ENCODE measurements around the gene DENND6A. TPM values are rescaled to one million over a fixed set of nuclear protein-coding genes. Genes with fewer than 3 reads are reported as not detected.

Gene DENND6A
- total RNA-seq, 1 experiment from 2014 or later = 22.3 TPM

GRCh38 chr3:57582474-57583168 lies 110.3 kb downstream of the DENND6A start:
- no peaks in the 10 kb centered on the region for H3K9me3 Mint-ChIP-seq (ENCODE audit: unreplicated experiment)
- intact Hi-C loops (cut with micrococcal nuclease) = loop anchor here (2.0 kb wide), 1 partner anchor 186 kb away; no protein-coding TSS in a partner anchor
- peak; percentile 11 for TF ChIP-seq CTCF (IDR thresholded peaks at IDR 0.05; ENCODE audit: unreplicated experiment)
- peaks cover 78% of the 10 kb centered on the region for H3K36me3 Mint-ChIP-seq (ENCODE audit: insufficient read depth, unreplicated experiment)
- CTCF ChIA-PET = interaction anchor here (0.5 to 2.1 kb wide), 4 partner anchors 11 to 185 kb away, joined by 3 to 7 read pairs (median 6); no protein-coding TSS in a partner anchor
- no TSS peak for BruUV-seq (replicated peaks)
- H3K27me3 Mint-ChIP-seq (ENCODE audit: insufficient read depth, unreplicated experiment) = no peaks in the 10 kb centered on the region
- peak; percentile 89 for DNase-seq (ENCODE audit: unreplicated experiment)
- H3K4me3 Mint-ChIP-seq (ENCODE audit: unreplicated experiment) = peak overlapping the region; percentile 19
- H3K4me1 Mint-ChIP-seq (ENCODE audit: insufficient read depth, unreplicated experiment) = peaks cover 10% of the 10 kb centered on the region
- POLR2A ChIA-PET = interaction anchor here (0.8 to 4.6 kb wide), 5 partner anchors 10 to 27 kb away, joined by 3 to 44 read pairs (median 6); partner anchors contain the start of genes ARF4 and PDE12
- peak overlapping the region; percentile 46 for H3K27ac Mint-ChIP-seq (ENCODE audit: low read depth, unreplicated experiment)

GRCh38 chr3:57577801-57578200 lies 115.1 kb downstream of the DENND6A start:
- intact Hi-C loops (cut with micrococcal nuclease) = no loop called here
- BruUV-seq (replicated peaks) = no TSS peak
- Mint-ChIP-seq H3K9me3 (ENCODE audit: unreplicated experiment) (no peaks in the 10 kb centered on the region), H3K36me3 (ENCODE audit: insufficient read depth, unreplicated experiment) (peaks cover 90% of the 10 kb centered on the region), H3K27me3 (ENCODE audit: insufficient read depth, unreplicated experiment) (no peaks in the 10 kb centered on the region), H3K4me1 (ENCODE audit: insufficient read depth, unreplicated experiment) (peaks cover 8% of the 10 kb centered on the region), H3K27ac (ENCODE audit: low read depth, unreplicated experiment) (no peak overlapping the region), H3K4me3 (ENCODE audit: unreplicated experiment) (no peak overlapping the region)
- TF ChIP-seq CTCF (IDR thresholded peaks at IDR 0.05; ENCODE audit: unreplicated experiment) = no peak
- ChIA-PET POLR2A (interaction anchor here (1.0 to 2.3 kb wide), 3 partner anchors 17 to 21 kb away, joined by 5 to 12 read pairs (median 10); partner anchors contain the start of genes ARF4 and PDE12), CTCF (interaction anchor here (0.6 kb wide), 1 partner anchor 90 kb away, joined by 4 read pairs; no protein-coding TSS in a partner anchor)
- no peak for DNase-seq (ENCODE audit: unreplicated experiment)

- Mint-ChIP-seq H3K9me3 (ENCODE audit: unreplicated experiment) (no peaks in the 10 kb centered on the region), H3K27ac (ENCODE audit: low read depth, unreplicated experiment) (peak overlapping the region; percentile 37), H3K36me3 (ENCODE audit: insufficient read depth, unreplicated experiment) (peaks cover 94% of the 10 kb centered on the region), H3K27me3 (ENCODE audit: insufficient read depth, unreplicated experiment) (no peaks in the 10 kb centered on the region), H3K4me1 (ENCODE audit: insufficient read depth, unreplicated experiment) (peaks cover 6% of the 10 kb centered on the region), H3K4me3 (ENCODE audit: unreplicated experiment) (no peak overlapping the region)
- POLR2A ChIA-PET = interaction anchor here (1.9 kb wide), 2 partner anchors 20 to 21 kb away, joined by 7 to 10 read pairs; partner anchors contain the start of genes ARF4 and PDE12
- CTCF ChIA-PET = interaction anchor here (0.6 to 1.2 kb wide), 3 partner anchors 105 to 1672 kb away, joined by 3 to 4 read pairs (median 3); no protein-coding TSS in a partner anchor
- intact Hi-C loops (cut with micrococcal nuclease) = no loop called here
- TF ChIP-seq CTCF (IDR thresholded peaks at IDR 0.05; ENCODE audit: unreplicated experiment) = no peak
- no TSS peak for BruUV-seq (replicated peaks)
- no peak for DNase-seq (ENCODE audit: unreplicated experiment)
These were observed 116.8 kb downstream of the DENND6A start for GRCh38 chr3:57575966-57576626.

Other genes with a start within 250 kb of the DENND6A start
- gene DNAH12, start 148.7 kb downstream of the DENND6A start, total RNA-seq (2022) = 0.47 and 0.58 TPM in 2 replicates
- gene PDE12, start 136.8 kb downstream of the DENND6A start, total RNA-seq (2022) = 23.0 and 23.1 TPM in 2 replicates
- gene ARF4, start 95.7 kb downstream of the DENND6A start, total RNA-seq (2022) = 275 and 396 TPM in 2 replicates
- gene SLMAP, start 63.2 kb upstream of the DENND6A start, total RNA-seq (2022) = 71.0 and 77.9 TPM in 2 replicates

Measured in MCF 10A (cell line).